IMR-90 (cell line): Measurements from ENCODE around the gene BTBD2. TPM values are rescaled to one million over a fixed set of nuclear protein-coding genes. Genes with fewer than 3 reads are reported as not detected.

Experiments
- ATAC-seq: fragments of 200-7000 bp; cut with Tn5 transposase; 2 replicates; pipeline ENCODE4 v1.9.1; 2020; ENCODE audit warnings: low read depth, mild to moderate bottlenecking, moderate library complexity
- BruUV-seq: library from RNA; stranded (reverse); fragments of 400-500 nt; replicated peaks from 2 replicates; lab custom pipeline; 2021; lab: Mats Ljungman, UMichigan
- CTCF ChIA-PET: fragments of 300-600 bp; formaldehyde crosslinking; extraction: SDS; loops from one replicate; lab custom pipeline; 2021; ENCODE audit warnings: antibody characterized with exemption; lab: Yijun Ruan, JAX
- POLR2A ChIA-PET: fragments of 300-600 bp; sonication (Branson Sonifier 250); formaldehyde crosslinking; loops from one replicate; lab custom pipeline; 2022; ENCODE audit warnings: antibody characterized with exemption; ENCODE audit not compliant: unreplicated experiment; lab: Charles Lee
- DNase-seq: peaks from one replicate; pipeline ENCODE4 v3.0.0; 2013
- H2AFZ ChIP-seq: replicated peaks from 2 replicates; pipeline ENCODE3; 2013; ENCODE audit warnings: low read length, mild to moderate bottlenecking; ENCODE audit not compliant: poor library complexity
- H2AK5ac ChIP-seq: 2 replicates; pipeline ENCODE4 v1.6.1; 2013; ENCODE audit warnings: low read depth, low read length, inconsistent platforms
- H2AK9ac ChIP-seq: replicated peaks from 2 replicates; pipeline ENCODE3; 2013; ENCODE audit warnings: mild to moderate bottlenecking, low read depth, low read length, moderate library complexity; ENCODE audit not compliant: poor library complexity
- H2BK120ac ChIP-seq: 2 replicates; pipeline ENCODE4 v1.6.1; 2013; ENCODE audit warnings: low read depth, low read length, inconsistent platforms
- H2BK15ac ChIP-seq: 3 replicates; pipeline ENCODE4 v1.6.1; 2013; ENCODE audit warnings: low read depth, low read length, inconsistent platforms
- H2BK20ac ChIP-seq: 2 replicates; pipeline ENCODE4 v1.6.1; 2013; ENCODE audit warnings: low read depth, mild to moderate bottlenecking, inconsistent platforms, low read length, moderate library complexity
- H2BK5ac ChIP-seq: 2 replicates; pipeline ENCODE4 v1.6.1; 2013; ENCODE audit warnings: mild to moderate bottlenecking, low read depth, low read length, inconsistent platforms; ENCODE audit not compliant: poor library complexity, severe bottlenecking
- H3K14ac ChIP-seq: replicated peaks from 2 replicates; pipeline ENCODE4 v1.6.1; 2013; ENCODE audit warnings: low read depth, low read length, inconsistent platforms
- H3K18ac ChIP-seq: 2 replicates; pipeline ENCODE4 v1.6.1; 2013; ENCODE audit warnings: low read depth, low read length, control low read depth
- H3K23ac ChIP-seq: 2 replicates; pipeline ENCODE4 v1.6.1; 2013; ENCODE audit warnings: low read depth, low read length, inconsistent platforms
- H3K27ac ChIP-seq: 2 replicates; pipeline ENCODE4 v1.5.1; 2013; ENCODE audit warnings: mild to moderate bottlenecking, control low read depth, low read length; ENCODE audit not compliant: insufficient read depth
- H3K27me3 ChIP-seq: 2 replicates; pipeline ENCODE4 v1.6.1; 2013; ENCODE audit warnings: low read length; ENCODE audit not compliant: control insufficient read depth, insufficient read depth
- H3K36me3 ChIP-seq: 2 replicates; pipeline ENCODE4 v1.6.1; 2013; ENCODE audit warnings: low read length, mixed read lengths; ENCODE audit not compliant: control insufficient read depth, insufficient read depth
- H3K4ac ChIP-seq: 2 replicates; pipeline ENCODE4 v1.6.1; 2013; ENCODE audit warnings: low read depth, low read length, inconsistent platforms
- H3K4me1 ChIP-seq: 2 replicates; pipeline ENCODE4 v1.6.1; 2013; ENCODE audit warnings: low read length, mixed read lengths; ENCODE audit not compliant: control insufficient read depth, insufficient read depth
- H3K4me2 ChIP-seq: 2 replicates; pipeline ENCODE4 v1.6.1; 2013; ENCODE audit warnings: low read depth, mild to moderate bottlenecking, control low read depth, low read length, moderate library complexity
- H3K4me3 ChIP-seq: 2 replicates; pipeline ENCODE4 v1.5.1; 2013; ENCODE audit warnings: low read depth, mild to moderate bottlenecking, control low read depth, low read length, moderate library complexity; ENCODE audit not compliant: insufficient read depth
- H3K56ac ChIP-seq: 2 replicates; pipeline ENCODE4 v1.6.1; 2013; ENCODE audit warnings: low read length, inconsistent platforms; ENCODE audit not compliant: insufficient read depth; ENCODE audit errors: extremely low read depth
- H3K79me1 ChIP-seq, 2 experiments: 2 replicates each; pipeline ENCODE4 v1.6.1; 2013; ENCODE audit warnings: low read length in 2 of 2, inconsistent platforms in 1 of 2, low read depth in 1 of 2
- H3K9ac ChIP-seq: 2 replicates; pipeline ENCODE4 v1.6.1; 2013; ENCODE audit warnings: low read depth, low read length, control low read depth
- H3K9me1 ChIP-seq: 2 replicates; pipeline ENCODE4 v1.6.1; 2013; ENCODE audit warnings: low read length, inconsistent platforms; ENCODE audit not compliant: insufficient read depth
- H3K9me3 ChIP-seq: 2 replicates; pipeline ENCODE4 v1.6.1; 2013; ENCODE audit warnings: low read length; ENCODE audit not compliant: control insufficient read depth, insufficient read depth
- H4K20me1 ChIP-seq: 2 replicates; pipeline ENCODE4 v1.6.1; 2013; ENCODE audit warnings: low read length, inconsistent platforms; ENCODE audit not compliant: insufficient read depth
- H4K5ac ChIP-seq: 2 replicates; pipeline ENCODE4 v1.6.1; 2013; ENCODE audit warnings: mild to moderate bottlenecking, low read depth, low read length, control low read depth
- H4K8ac ChIP-seq, 2 experiments: 2 replicates each; pipeline ENCODE4 v1.6.1; 2013; ENCODE audit warnings: low read depth in 2 of 2, low read length in 2 of 2, control low read depth in 1 of 2, inconsistent platforms in 1 of 2
- H4K91ac ChIP-seq: 2 replicates; pipeline ENCODE4 v1.6.1; 2013; ENCODE audit warnings: low read depth, low read length, inconsistent platforms; ENCODE audit not compliant: insufficient read depth
- CTCF ChIP-seq: conservative IDR thresholded peaks from 2 replicates; pipeline ENCODE4 v1.5.1; 2012; ENCODE audit warnings: mild to moderate bottlenecking, low read depth, low read length, improper control_type of control experiment
- USF2 ChIP-seq: fragments of 150-350 bp; IDR thresholded peaks from 2 replicates; pipeline ENCODE4 v1.6.1; 2017; ENCODE audit warnings: mild to moderate bottlenecking, antibody characterized with exemption, low read length, low read depth
- WGBS, 2 experiments: methylation state at CpG; one replicate each; pipeline versions ENCODE4 v1.1.5 to v1.1.7; 2013; ENCODE audit warnings: missing lambda C conversion rate in 2 of 2; ENCODE audit not compliant: insufficient read length in 1 of 2; ENCODE audit errors: extremely low coverage in 2 of 2; 5-methylcytosine and 5-hydroxymethylcytosine counted together
- dilution Hi-C: fragments of 300-500 bp; cut with HindIII; formaldehyde crosslinking; loops from one replicate; pipeline ENCODE4 v1.14.3; 2018; ENCODE audit warnings: low sequenced_read_pairs; ENCODE audit not compliant: unreplicated experiment
- in situ Hi-C: fragments of 300-500 bp; cut with MboI; formaldehyde crosslinking; loops from 3 replicates; pipeline ENCODE4 v1.14.3; 2019; ENCODE audit warnings: low sequenced_read_pairs, inconsistent platforms, mixed read lengths
- intact Hi-C: fragments of 100-400 bp; cut with micrococcal nuclease; formaldehyde crosslinking; loops from 2 replicates; pipeline ENCODE4 v1.10.0; 2022
- polyA plus RNA-seq, 3 experiments: library from polyadenylated mRNA; depleted of rRNA; stranded (reverse); fragments of >200 nt; gene quantifications; 2 replicates each; pipeline ENCODE4 v1.2.3, GENCODE V29; 2012; ENCODE audit warnings: low replicate concordance in 1 of 3
- total RNA-seq: library from RNA; depleted of rRNA; stranded (reverse); fragments of >200 nt; gene quantifications from 2 replicates; pipeline ENCODE4 v1.2.3, GENCODE V29; 2012

The BTBD2 gene
- total and polyA plus RNA-seq, 2 of the 4 experiments (the other 2 are of a cell fraction) = 24.4 to 65.7 TPM

DNA sequence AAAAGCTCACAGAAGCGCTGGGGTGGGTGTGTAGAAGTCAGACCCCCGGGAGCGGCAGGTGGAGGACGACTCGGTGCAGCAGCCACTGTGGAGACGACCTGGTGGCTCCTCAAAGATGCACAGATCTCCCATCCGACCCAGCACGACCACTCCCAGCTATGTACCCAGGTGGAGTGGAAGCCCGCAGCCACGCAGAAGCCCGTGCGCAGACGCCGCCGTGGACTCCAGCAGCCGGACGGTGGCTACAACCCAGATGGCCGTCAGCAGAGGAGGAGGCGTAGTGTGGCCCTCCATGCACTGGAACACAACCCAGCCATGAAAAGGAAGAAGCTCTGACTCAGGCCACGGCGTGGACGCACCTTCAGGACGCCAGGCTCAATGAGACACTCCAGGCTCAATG is 52.8 kb downstream of the BTBD2 start:
- Histone ChIP-seq H3K4ac (no peak overlapping the region), H3K36me3 (peaks cover 8% of the 10 kb centered on the region), H3K9ac (no peak overlapping the region), H4K5ac (no peak overlapping the region), H3K27ac (no peak overlapping the region), H2BK5ac (no peak overlapping the region), H2BK15ac (no peak overlapping the region), H3K4me2 (no peak overlapping the region), H3K56ac (no peak overlapping the region), H3K18ac (no peak overlapping the region), H3K27me3 (no peaks in the 10 kb centered on the region), H3K14ac (no peak overlapping the region), H3K4me1 (no peaks in the 10 kb centered on the region), H3K9me1 (peaks cover 6% of the 10 kb centered on the region; the same call in 1 of the 2 replicates), H2BK120ac (no peak overlapping the region), H3K9me3 (no peaks in the 10 kb centered on the region), H4K91ac (no peak overlapping the region), H3K4me3 (no peak overlapping the region), H2AK5ac (no peak overlapping the region), H3K79me1 (peaks cover 9 to 65% of the 10 kb centered on the region in 2 experiments), H2AFZ (no peak overlapping the region), H4K8ac (no peak overlapping the region), H2AK9ac (no peak overlapping the region), H4K20me1 (peaks cover 70% of the 10 kb centered on the region), H2BK20ac (no peak overlapping the region), H3K23ac (no peak overlapping the region)
- DNase-seq (no peak), ATAC-seq (no peak)
- POLR2A ChIA-PET = no interaction called here
- 97% methylated on average over 16 of the region's 23 CpGs; no CpG with 5 or more reads in 1 of the 2 experiments for WGBS, 2 experiments
- BruUV-seq = no TSS peak
- dilution Hi-C loops = no loop called here
- CTCF ChIA-PET = no interaction called here
- TF ChIP-seq CTCF = no peak
- TF ChIP-seq USF2 = no peak
- in situ Hi-C loops = no loop called here
- intact Hi-C loops = no loop called here
